NCI-H2196 treated with DMSO at 0.1 percent for 48 hours (cell line): ENCODE data around the gene TRIM63.

Source experiments
- DNase-seq: peaks from one replicate; lab custom pipeline; 2025; ENCODE audit not compliant: unreplicated experiment; lab: John Stamatoyannopoulos, UW

Gene TRIM63

DNA sequence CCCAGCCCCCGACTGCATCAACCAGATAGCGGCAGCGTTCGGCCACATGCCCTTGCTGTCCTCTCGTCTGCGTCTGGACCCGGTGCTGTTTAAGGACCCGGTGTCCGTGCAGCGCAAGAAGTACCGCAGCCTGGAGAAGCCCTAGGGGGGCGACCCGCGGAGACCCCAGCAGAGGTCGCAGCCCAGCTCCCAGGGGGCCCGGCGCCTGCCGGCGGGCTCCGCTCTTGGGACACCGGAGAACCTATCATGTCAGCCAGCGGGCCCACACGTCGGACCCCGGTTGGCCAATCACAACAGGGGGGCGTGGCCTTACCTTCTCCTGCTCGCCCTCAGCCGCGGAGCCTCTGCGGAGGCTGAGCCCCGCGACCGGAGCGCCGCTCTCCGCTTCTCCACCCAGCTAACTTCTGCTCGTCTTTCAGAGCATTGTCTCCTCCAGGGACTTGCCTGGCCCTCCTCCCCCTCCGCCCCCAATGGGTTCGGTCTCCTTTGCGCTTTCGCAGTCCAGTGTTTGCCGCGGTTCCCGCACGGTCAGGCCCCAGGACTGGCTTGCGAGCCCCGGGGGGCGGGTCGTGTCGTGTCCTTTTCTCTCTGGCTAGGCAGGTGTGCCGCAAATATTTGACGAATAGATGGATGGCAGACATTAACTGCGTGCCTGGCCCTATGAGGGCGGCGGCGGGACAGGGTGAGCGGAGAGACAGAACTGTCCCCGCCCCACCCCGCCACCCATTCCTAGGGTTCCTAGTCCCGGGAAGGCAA lies 32.0 kb downstream of the TRIM63 start:
- peak; percentile 83 for DNase-seq

DNA sequence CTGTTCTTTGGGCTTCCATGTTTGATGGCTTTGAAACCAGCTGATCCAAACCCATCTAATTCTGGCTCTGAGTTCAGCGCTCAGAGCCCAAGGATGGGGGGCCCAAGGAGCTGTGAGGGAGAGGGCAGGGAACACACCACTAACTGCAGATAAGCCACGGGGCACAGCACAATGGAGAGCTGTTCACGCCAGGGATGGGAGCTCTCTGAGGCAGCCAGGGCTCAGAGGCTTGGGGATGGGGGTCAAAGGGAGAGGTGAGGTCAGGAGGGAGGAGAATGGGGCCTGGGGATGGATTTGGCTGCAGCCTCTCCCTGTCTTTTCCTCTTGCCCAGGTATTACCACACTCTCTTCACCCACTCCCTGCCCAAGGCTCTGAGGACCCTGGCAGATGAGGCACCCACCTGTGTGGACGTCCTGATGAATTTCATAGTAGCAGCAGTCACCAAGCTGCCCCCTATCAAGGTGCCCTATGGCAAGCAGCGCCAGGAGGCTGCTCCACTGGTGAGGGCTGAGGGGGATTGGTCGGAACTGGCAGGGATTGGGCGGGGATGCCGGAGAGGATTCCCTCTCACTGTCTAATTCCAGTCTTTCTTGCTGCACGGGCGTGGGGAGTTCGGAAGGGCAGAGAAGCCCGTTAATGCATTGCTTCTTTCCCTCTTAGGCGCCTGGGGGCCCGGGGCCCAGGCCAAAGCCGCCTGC lies 32.8 kb downstream of the TRIM63 start:
- no peak for DNase-seq

DNA sequence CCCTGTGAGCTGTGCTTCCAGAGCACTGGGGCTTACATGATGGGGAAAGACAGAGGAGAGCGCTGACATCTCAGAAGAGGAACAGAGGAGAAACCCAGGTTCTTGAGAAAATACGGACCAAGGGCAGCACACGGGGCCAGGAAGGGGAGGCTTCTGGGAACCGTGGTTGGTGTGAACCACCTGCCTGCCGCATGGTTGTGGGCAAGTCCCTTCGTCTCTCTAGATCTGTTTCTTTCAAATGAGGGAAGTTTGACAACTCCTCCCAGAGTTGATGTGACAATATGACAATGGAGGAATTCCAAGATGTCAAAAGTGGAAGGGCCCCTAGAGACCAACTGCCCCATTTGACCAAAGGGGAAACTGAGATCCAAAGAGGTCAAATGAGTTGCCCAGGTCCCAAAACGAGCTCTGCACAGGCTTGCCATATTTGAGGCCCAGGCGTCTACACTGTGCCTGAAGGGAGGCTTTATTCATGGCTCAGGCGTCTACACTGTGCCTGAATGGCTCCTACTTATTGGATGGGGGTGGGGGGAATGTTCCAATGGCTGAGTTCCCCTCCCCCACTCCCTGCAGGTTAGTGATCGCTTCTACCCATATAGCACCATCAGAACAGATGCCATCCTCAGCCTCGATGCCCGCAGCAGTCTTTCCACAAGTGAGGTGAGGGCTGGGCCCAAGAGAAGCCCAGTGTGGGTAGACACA lies 34.6 kb downstream of the TRIM63 start:
- no peak for DNase-seq

DNA sequence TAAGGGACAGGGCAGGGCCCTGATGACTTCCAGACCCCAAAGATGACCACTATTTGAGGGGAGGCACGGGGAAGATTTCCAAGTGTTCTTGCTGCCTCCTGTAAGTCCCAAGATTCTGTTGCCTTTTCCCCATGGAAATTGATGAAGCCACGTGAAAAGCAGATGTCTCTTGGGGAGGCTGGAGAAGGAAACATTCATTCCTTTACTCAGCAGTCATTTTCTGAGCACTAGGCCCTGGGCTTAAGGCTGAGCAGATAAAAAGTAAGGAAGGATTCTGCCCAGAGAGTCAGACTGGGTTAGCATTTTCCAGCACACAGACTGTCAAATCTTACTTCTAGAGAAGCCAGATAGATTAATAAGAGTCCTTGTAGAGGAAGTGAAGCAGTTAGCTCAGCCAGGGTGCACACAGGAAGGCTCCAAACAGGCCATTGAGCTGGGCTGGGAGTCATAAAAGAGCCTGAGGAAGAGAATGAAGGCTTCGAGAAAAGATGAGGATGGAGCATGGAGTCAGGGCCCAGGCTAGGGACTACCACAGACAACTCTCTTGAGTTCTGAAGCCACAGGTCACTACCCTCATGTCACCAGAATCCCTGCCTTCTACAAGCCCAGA lies 35.7 kb downstream of the TRIM63 start:
- DNase-seq, result no peak

DNA sequence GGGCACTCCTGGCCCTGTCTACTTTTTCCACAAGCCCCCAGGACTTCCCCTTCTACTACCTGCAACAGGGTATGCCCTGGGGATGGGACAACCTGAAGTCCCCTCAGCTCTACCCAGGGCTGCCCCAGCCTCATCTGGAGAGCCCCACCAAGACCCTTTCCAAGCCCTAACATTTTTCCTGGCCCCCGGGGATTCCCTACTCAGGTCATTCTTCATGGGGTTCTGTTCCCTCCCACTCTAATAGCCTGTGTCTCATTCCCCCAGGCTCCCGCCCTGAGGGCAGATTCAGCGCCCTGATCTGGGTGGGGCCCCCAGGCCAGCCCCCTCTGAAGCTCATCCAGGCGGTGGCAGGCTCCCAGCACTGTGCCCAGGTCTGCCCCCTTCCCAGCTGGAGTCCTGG lies 36.2 kb downstream of the TRIM63 start:
- DNase-seq, result no peak

DNA sequence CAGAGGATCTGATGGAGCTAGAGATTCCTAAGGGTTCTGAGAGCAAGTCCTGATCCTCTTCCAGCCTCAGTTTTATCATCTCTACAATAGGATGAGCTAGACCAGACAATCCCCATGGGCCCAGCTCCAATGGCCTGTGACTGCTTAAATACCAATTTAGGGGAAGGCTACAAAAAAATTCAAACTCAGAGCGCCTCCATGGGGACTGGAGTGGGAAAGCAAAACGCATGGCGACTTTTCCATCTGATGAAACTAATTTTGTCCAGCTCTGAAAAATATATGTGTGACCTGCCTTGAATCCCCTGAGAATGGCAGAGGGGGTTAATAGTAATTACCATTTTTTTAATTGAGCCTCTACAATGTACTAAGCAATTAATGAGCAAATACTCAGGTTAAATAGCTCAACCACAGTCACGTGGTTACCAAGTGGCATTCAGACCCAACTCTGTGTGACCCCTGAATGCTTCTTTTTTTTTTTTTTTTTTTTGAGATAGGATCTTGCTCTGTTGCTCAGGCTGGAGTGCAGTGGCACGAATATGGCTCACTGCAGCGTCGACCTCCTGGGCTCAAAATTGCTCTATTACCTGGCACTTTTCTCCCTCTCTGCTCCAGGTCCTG lies 37.5 kb downstream of the TRIM63 start:
- no peak for DNase-seq

DNA sequence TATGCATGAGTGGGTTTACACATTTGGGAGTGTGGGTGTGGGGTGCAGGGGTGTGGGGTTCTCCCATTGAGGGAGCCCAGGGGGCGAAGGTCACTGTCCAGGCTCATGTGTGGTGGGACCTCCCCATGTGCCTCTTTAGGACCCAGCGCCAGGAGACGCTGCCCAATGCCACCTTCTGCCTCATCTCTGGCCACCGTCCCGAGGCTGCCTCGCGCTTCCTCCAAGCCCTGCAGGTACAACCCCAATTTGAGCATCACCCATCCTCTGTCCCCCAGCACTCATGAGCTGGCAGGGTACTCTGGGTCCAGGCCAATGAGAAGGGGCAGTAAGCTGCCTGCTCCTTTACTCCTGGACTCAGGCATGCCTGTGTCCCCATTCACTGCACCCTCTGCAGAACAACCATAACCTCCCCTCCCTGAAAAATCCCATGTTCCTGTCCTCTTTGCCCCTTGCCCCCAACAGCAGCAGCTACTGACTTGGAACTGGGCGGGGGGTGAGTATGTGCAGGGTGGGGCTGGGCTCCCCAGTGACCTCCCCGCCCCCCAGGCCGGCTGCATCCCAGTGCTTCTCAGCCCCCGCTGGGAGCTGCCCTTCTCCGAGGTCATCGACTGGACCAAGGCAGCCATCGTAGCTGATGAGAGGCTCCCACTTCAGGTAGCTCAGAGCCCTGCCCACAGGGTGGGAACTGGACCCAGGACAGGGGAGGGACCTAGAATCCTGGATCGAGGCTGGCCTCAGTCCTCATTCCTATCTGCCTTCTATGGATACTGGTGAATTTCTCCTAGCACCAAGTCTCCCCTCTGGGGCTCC lies 38.2 kb downstream of the TRIM63 start:
- DNase-seq, result no peak

DNA sequence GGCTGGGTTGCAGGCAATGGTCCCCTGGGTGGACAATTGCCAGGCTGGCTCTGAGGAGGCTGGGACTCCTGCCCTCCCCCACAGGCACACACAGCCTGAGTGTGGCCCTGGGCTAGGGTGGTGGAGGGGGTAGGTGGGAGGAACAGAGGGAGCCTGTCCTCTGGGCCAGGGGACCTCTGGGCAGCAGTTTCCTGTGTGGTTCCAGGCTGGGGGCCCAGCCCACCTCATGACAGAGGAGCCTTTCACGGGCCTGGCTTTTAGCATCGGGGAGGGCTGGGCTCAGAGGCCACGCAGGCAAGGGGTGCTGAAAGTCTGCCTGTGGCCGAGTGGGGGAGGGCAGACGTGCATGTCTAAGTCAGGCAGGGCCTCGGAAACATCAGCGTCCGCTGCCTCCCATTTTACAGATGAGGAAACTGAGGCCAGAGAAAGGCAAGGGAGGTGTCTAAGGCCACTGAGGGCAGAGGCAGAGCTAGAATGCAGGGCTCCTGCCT lies 38.9 kb downstream of the TRIM63 start:
- no peak for DNase-seq

DNA sequence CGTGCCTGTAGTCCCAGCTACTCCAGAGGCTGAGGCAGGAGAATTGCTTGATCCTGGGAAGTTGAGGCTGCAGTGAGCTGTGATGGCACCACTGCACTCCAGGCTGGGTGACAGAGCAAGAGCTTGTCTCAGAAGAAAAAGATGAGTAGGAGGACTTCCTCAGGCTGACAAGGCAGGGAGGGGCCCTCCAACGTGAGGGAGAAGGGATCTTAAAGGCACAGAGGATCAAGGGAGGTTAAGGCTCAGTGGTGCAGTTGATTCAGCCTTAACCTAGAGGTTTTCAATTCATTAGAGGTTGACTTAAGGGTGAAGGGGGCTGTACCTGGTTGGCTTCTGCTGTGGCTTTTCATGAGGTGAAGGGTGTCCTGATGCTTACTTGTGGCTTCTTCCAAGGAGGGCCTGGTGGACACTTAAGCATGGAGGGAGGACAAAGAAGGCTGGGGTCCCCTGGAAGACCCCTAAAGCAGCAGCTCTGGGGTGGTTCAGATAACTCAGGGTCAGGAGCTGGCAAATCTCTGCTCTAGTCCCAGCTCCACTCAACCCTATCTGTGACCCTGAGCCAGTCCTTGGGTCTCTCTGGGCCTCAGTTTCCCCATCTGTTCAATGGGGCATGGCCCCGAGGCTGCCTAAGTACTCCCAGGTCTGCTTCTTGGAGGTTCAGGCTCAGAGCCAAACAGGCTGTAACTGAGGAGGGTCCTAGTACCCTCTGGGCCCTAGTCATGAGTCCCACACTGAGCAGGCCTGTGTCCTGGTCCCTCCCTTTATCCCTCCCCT lies 39.5 kb downstream of the TRIM63 start:
- no peak for DNase-seq

DNA sequence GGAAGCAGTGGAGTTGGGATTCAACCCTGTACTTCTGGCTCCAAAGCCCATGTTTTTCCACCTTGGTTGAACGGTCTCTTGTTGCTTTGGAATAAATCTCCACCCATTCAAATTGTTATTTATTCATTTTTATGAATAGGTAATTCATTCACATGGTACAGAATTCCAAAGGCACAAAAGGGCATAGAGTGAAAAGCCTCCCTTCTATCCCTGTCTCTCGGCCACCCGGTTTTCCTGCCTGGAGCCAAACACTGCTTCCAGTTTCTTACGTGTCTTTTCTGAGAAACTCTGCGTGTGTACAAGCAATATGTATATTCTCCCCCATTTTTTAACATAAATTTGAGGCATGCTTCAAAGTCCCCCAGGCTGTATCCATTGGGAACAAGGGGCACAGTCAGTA lies 41.9 kb downstream of the TRIM63 start:
- no peak for DNase-seq

DNA sequence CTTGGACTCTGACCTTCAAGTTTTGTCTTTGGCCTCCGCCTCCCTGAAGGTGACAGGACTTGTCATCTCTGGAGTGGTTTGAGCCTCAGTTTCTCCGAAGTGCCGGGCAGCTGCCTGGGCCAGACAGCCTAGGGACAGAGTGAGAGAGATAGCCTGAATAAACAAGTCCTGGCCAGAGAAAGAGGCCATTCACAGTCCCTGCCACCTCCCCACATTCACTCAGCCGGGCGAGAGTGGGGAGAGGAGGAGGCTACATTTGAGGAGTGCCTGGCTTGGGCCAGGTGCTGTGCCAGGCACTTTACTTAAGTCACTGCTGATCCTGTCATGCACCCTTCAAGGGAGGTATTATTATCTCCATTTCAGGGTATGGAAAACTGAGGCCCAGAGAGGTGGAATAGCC lies 42.4 kb downstream of the TRIM63 start:
- DNase-seq, result no peak

DNA sequence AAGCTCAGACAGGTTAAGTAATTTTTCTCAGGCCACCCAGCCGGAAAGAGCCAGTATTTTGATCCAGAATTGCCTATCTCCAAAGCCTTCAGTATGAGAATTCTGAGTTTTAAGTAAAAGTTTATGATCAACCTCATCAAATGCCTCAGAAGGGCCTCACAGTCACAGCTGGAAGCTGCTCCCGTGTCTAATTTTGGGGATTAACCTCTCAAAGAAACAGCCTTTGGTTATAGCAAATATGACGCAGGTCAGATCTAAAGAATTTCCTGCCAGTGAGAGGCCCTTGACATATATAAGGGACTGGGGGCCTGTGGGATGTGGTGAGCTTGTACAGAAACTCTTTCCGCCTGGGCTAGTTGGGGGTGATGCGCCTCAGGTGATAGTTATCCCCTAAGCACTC lies 43.6 kb downstream of the TRIM63 start:
- no peak for DNase-seq

DNA sequence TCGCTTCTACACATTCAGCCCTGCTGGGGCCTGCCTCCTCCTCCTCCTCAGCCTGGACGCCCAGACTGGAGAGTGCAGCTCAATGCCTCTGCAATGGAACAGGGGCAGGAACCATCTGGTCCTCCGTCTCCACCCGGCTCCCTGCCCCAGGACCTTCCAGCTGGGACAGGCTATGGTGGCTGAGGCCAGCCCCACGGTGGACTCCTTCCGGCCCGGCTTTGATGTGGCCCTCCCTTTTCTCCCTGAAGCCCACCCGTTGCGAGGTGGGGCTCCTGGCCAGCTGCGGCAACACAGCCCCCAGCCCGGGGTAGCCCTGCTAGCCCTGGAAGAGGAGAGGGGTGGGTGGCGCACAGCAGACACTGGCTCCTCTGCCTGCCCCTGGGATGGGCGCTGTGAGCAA lies 44.4 kb downstream of the TRIM63 start:
- DNase-seq, result no peak

DNA sequence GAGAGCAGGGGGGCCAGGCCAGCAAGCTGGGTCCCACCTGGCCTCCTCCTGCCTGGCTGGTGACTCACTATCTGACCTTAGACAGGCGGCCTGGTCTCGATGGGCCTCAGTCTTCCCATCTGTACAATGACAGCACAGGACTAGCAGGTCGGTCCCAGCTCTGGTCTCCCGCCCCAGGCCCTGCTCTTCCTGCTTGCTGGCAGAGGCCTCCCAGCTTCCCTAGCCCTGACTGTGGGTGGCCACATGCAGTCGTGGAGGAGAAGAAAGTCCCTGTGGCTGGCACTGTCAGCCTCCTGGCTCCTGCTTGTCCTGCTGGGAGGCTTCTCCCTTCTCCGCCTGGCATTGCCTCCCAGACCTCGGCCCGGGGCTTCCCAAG lies 45.0 kb downstream of the TRIM63 start:
- DNase-seq, result no peak

DNA sequence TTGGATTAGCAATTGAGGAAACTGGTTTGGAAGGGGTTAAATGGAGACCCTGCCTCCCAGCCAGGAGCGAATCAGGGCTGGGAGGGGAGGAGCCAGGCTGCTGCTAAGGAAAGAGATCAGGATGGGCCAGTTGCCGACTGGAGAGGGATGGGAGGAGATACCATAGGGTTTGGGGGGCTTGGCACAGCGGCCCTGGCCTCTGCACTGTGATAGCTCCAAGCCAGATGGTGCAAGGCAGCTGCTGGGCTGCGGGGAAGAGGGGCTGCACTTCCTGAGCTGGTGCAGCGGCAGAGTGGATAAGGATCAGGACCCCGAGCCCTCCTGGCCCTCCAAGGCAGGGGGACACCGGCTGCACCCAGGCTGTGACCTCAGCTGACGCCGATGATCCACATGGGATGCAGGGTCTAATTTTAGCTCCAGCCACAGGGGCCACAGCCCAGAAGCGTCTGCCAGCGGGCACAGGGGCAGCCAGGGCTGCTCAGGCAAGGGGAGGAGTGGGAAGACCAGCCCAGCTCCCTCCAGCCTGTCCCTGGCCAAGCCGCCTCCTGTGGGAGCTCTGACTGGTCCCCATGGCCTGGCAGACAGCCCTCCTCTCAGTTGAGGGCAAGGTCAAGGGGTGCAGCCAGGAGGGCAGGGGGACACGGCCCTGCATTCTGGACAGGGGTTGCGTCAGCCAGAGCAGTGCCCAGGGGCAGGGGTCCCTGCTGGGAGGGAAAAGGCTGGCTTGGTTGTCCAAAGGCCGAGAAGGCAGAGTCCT lies 45.6 kb downstream of the TRIM63 start, which contains the start of gene EXTL1:
Gene EXTL1 (plus strand): TSS at position 129 of the 757 bp plus-strand sequence. CDS start 872 bp downstream, outside the sequence.
- DNase-seq, result no peak

DNA sequence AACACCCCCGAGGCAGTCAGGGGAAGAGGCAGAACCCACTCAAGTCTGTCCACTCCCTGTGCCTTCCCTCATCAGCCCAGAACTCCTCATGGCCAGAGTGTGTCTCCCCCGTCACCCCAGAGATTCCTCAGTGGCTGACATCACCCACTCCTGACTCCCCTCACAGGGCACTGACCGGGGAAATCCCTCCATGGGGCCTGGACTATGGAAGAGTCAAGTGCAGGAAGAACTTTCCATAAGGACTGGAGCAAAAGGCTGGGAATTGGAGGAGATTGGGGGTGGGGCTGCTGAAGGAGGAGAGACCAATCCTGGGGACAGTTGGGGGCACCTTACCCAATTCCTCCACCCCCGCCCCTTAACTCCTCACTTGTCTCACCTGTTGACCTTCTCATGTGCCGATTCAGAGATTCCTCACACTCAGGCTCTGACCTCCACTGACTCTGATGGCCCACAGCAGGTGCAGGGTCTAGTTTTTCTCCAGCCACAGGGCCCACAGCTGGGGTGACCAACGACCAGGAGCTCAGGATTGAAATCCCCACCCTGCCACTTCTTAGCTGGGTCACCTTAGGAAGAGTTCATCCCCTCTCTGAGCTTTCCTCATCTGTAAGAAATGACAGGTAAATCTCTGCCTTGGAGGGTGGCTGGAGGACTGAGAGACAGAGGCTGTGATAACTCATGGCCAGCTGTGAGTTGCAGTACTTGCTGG lies 46.3 kb downstream of the TRIM63 start:
- no peak for DNase-seq

DNA sequence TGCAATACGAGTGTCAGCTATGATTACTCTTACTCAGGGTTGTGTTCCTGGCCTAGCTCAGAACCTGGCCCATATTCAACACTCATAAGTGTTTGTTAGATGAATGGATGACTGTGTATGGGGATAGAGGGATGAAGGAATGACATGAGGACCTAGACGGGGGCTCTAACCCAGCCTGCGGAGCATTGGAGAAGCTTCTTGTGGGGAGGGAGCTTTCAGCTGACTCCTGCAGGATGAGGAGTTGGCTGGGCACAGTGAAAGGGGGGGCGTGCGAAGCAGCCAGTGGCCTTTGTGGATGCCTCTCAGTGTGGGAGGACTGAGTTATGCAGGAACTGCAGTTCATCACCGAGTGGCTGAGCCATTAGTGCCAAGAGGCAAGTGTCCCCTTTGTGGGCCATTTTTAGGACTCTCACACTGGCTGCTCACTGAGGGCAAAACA lies 47.1 kb downstream of the TRIM63 start:
- DNase-seq, result no peak
